Neuronal stem cell (in vitro differentiated cells): ENCODE results near the gene G2E3.

Experiments
- DNase-seq: peaks from one replicate; pipeline ENCODE4 v3.0.0-alpha.2; 2013; ENCODE audit warnings: low spot score
- H2AFZ ChIP-seq: one replicate; pipeline ENCODE4 v1.6.1; 2013; ENCODE audit warnings: mild to moderate bottlenecking, low read length, inconsistent platforms
- H2AK5ac ChIP-seq: 2 replicates; pipeline ENCODE4 v1.6.1; 2013; ENCODE audit warnings: low read depth, mild to moderate bottlenecking, inconsistent platforms, low read length, moderate library complexity, mixed read lengths
- H2BK120ac ChIP-seq: 2 replicates; pipeline ENCODE4 v1.6.1; 2013; ENCODE audit warnings: low read depth, mild to moderate bottlenecking, inconsistent platforms, low read length, moderate library complexity, mixed read lengths
- H2BK12ac ChIP-seq: one replicate; pipeline ENCODE4 v1.6.1; 2013; ENCODE audit warnings: low read length, inconsistent platforms
- H2BK15ac ChIP-seq: 2 replicates; pipeline ENCODE4 v1.6.1; 2013; ENCODE audit warnings: mild to moderate bottlenecking, low read length, inconsistent platforms, mixed read lengths
- H2BK5ac ChIP-seq: one replicate; pipeline ENCODE4 v1.6.1; 2013; ENCODE audit warnings: inconsistent platforms, mild to moderate bottlenecking, low read length, moderate library complexity
- H3K14ac ChIP-seq: one replicate; pipeline ENCODE4 v1.6.1; 2013; ENCODE audit warnings: low read length, inconsistent platforms
- H3K18ac ChIP-seq: 2 replicates; pipeline ENCODE4 v1.6.1; 2013; ENCODE audit warnings: low read length, inconsistent platforms
- H3K23ac ChIP-seq: 2 replicates; pipeline ENCODE4 v1.6.1; 2013; ENCODE audit warnings: low read depth, mild to moderate bottlenecking, mixed read lengths, low read length, inconsistent platforms; ENCODE audit not compliant: poor library complexity
- H3K27ac ChIP-seq: replicated peaks from 3 replicates; pipeline ENCODE4 v1.5.1; 2013; ENCODE audit warnings: low read length, inconsistent platforms
- H3K27me3 ChIP-seq, 3 experiments: 2 replicates each; pipeline ENCODE4 v1.6.1; 2013; ENCODE audit warnings: low read length in 3 of 3, mild to moderate bottlenecking in 2 of 3, inconsistent platforms in 1 of 3, low read depth in 1 of 3, mixed read lengths in 1 of 3, moderate library complexity in 1 of 3; ENCODE audit not compliant: control insufficient read depth in 3 of 3, insufficient read depth in 3 of 3
- H3K36me3 ChIP-seq, 2 donors: replicated peaks in 1 of 2; 2 replicates each; pipeline ENCODE4 v1.6.1; 2013; ENCODE audit warnings: low read length in 2 of 2; ENCODE audit not compliant: control insufficient read depth in 2 of 2, insufficient read depth in 2 of 2
- H3K4ac ChIP-seq: 2 replicates; pipeline ENCODE4 v1.6.1; 2013; ENCODE audit warnings: inconsistent platforms, mild to moderate bottlenecking, low read length, moderate library complexity
- H3K4me1 ChIP-seq, 2 donors: 1 replicate in 1 of 2; 2 replicates in 1 of 2; pipeline ENCODE4 v1.6.1; 2013; ENCODE audit warnings: low read length in 2 of 2, low read depth in 1 of 2; ENCODE audit not compliant: control insufficient read depth in 2 of 2, insufficient read depth in 1 of 2
- H3K4me2 ChIP-seq: one replicate; pipeline ENCODE4 v1.6.1; 2013; ENCODE audit warnings: mild to moderate bottlenecking, low read length, inconsistent platforms; ENCODE audit not compliant: insufficient read depth, poor library complexity, severe bottlenecking
- H3K4me3 ChIP-seq, 2 donors: 2 replicates each; pipeline ENCODE4 v1.5.1; 2013; ENCODE audit warnings: low read length in 2 of 2, mild to moderate bottlenecking in 2 of 2, inconsistent platforms in 1 of 2, moderate library complexity in 1 of 2
- H3K79me1 ChIP-seq: one replicate; pipeline ENCODE4 v1.6.1; 2013; ENCODE audit warnings: low read depth, mild to moderate bottlenecking, inconsistent platforms, low read length, moderate library complexity
- H3K9ac ChIP-seq: one replicate; pipeline ENCODE4 v1.6.1; 2013; ENCODE audit warnings: mild to moderate bottlenecking, low read depth, low read length, inconsistent platforms; ENCODE audit not compliant: poor library complexity
- H3K9me3 ChIP-seq, 2 donors: replicated peaks in 1 of 2; 2 replicates each; pipeline versions ENCODE3 to v1.6.1; 2013; ENCODE audit warnings: low read length in 2 of 2, mild to moderate bottlenecking in 2 of 2, inconsistent platforms in 1 of 2, low read depth in 1 of 2, mixed read lengths in 1 of 2, moderate library complexity in 1 of 2; ENCODE audit not compliant: control insufficient read depth in 2 of 2, insufficient read depth in 1 of 2
- H4K8ac ChIP-seq: one replicate; pipeline ENCODE4 v1.6.1; 2013; ENCODE audit warnings: low read depth, mild to moderate bottlenecking, inconsistent platforms, low read length, moderate library complexity
- H4K91ac ChIP-seq: one replicate; pipeline ENCODE4 v1.6.1; 2013; ENCODE audit warnings: low read length, low read depth, mild to moderate bottlenecking, inconsistent platforms; ENCODE audit not compliant: poor library complexity
- WGBS, 2 donors: extraction: QIAGEN DNeasy Blood & Tissue Kit; methylation state at CpG; one replicate each; pipeline ENCODE4 v1.1.7; 2013; ENCODE audit warnings: missing lambda C conversion rate in 2 of 2, mixed read lengths in 1 of 2; ENCODE audit not compliant: insufficient read length in 2 of 2, insufficient replicate concordance in 1 of 2; ENCODE audit errors: extremely low coverage in 2 of 2; 5-methylcytosine and 5-hydroxymethylcytosine counted together

Gene G2E3

DNA sequence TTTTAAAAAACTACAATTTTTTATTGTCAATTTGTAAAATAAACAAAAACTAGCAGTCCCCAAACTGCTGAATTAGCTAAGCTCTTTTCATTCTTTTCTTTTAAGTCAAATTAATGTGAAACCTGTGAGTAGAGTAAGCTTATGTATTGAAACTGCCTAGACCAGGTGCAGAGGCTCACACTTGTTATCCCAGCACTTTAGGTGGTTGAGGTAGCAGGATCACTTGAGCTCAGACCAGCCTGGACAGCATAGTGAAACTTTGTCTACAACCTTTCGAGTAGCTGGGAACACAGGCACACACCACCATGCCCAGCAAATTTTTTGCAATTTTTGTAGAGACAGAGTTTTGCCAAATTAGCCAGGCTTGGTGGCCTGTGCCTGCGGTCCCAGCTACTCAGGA lies 89.5 kb downstream of the G2E3 start:
- no peak overlapping the region for H2BK5ac ChIP-seq
- no peak overlapping the region for H3K4me2 ChIP-seq
- no peak overlapping the region for H4K91ac ChIP-seq
- H3K27ac ChIP-seq = no peak overlapping the region
- peaks cover 0 to 21% of the 10 kb centered on the region in 2 donors for H3K9me3 ChIP-seq
- no peak overlapping the region for H3K14ac ChIP-seq
- no peak overlapping the region for H3K4ac ChIP-seq
- H3K79me1 ChIP-seq = no peaks in the 10 kb centered on the region
- H2AFZ ChIP-seq = no peak overlapping the region
- H3K4me3 ChIP-seq = no peak overlapping the region
- no peak overlapping the region for H2BK12ac ChIP-seq
- peaks cover 10 to 88% of the 10 kb centered on the region in 2 donors for H3K36me3 ChIP-seq
- H3K18ac ChIP-seq = no peak overlapping the region
- H2BK120ac ChIP-seq = no peak overlapping the region
- no peak for DNase-seq
- H2AK5ac ChIP-seq = no peak overlapping the region
- no peak overlapping the region for H3K23ac ChIP-seq
- no peaks in the 10 kb centered on the region for H3K27me3 ChIP-seq
- no peak overlapping the region for H2BK15ac ChIP-seq
- H3K4me1 ChIP-seq = no peaks in the 10 kb centered on the region
- H3K9ac ChIP-seq = no peak overlapping the region
- no peak overlapping the region for H4K8ac ChIP-seq
- WGBS, 2 donors = no CpG with 5 or more reads among the region's 2 CpGs

- WGBS, 2 donors = no CpG with 5 or more reads among the region's 6 CpGs
- peaks cover 12 to 90% of the 10 kb centered on the region in 2 donors for H3K36me3 ChIP-seq
- no peak overlapping the region for H2BK15ac ChIP-seq
- H3K18ac ChIP-seq = no peak overlapping the region
- no peak overlapping the region for H3K27ac ChIP-seq
- no peak overlapping the region for H4K8ac ChIP-seq
- no peak for DNase-seq
- H3K4me3 ChIP-seq = no peak overlapping the region
- H3K23ac ChIP-seq = no peak overlapping the region
- no peak overlapping the region for H4K91ac ChIP-seq
- no peak overlapping the region for H2BK12ac ChIP-seq
- H2AK5ac ChIP-seq = no peak overlapping the region
- no peak overlapping the region for H2AFZ ChIP-seq
- H3K4me2 ChIP-seq = no peak overlapping the region
- H3K4me1 ChIP-seq = no peaks in the 10 kb centered on the region
- H3K9me3 ChIP-seq = no peaks in the 10 kb centered on the region
- H2BK5ac ChIP-seq = no peak overlapping the region
- H3K79me1 ChIP-seq = no peaks in the 10 kb centered on the region
- no peak overlapping the region for H3K9ac ChIP-seq
- no peaks in the 10 kb centered on the region for H3K27me3 ChIP-seq
- H3K4ac ChIP-seq = no peak overlapping the region
- H2BK120ac ChIP-seq = no peak overlapping the region
- H3K14ac ChIP-seq = no peak overlapping the region
Observed at GRCh38 chr14:30651937-30652336, 93.0 kb downstream of the G2E3 start.

GRCh38 chr14:30655124-30655523 lies 96.2 kb downstream of the G2E3 start:
- Histone ChIP-seq H3K4ac (no peak overlapping the region), H3K4me1 (no peaks in the 10 kb centered on the region), H3K4me2 (no peak overlapping the region), H3K14ac (no peak overlapping the region), H2BK120ac (no peak overlapping the region), H3K79me1 (no peaks in the 10 kb centered on the region), H2BK5ac (no peak overlapping the region), H2AFZ (no peak overlapping the region), H3K9me3 (no peaks in the 10 kb centered on the region), H3K27me3 (no peaks in the 10 kb centered on the region), H3K18ac (no peak overlapping the region), H4K91ac (no peak overlapping the region), H2AK5ac (no peak overlapping the region), H3K36me3 (peaks cover 10 to 96% of the 10 kb centered on the region in 2 donors), H2BK12ac (no peak overlapping the region), H3K27ac (no peak overlapping the region), H3K9ac (no peak overlapping the region), H3K23ac (no peak overlapping the region), H4K8ac (no peak overlapping the region), H2BK15ac (no peak overlapping the region), H3K4me3 (no peak overlapping the region)
- DNase-seq = no peak

DNA sequence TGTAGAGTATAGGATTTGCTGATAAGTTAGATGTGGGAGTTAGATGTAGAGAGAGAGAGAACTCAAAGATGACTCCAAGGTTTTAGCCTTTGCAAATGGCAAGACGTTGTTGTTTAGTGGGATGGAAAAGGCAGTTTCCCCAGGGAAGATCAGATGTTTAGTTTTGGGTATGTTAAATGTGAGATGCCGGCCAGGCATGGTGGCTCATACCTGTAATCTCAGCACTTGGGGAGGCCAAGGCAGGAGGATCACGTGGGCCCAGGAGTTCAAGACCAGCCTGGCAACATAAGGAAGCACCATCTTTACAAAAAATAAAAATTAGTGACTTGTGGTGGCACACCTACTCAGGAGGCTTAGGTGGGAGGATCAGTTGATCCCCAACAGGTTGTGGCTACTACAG lies 96.7 kb downstream of the G2E3 start:
- H2AFZ ChIP-seq = no peak overlapping the region
- H2BK5ac ChIP-seq = no peak overlapping the region
- H3K27ac ChIP-seq = no peak overlapping the region
- no peak overlapping the region for H3K9ac ChIP-seq
- no peak overlapping the region for H3K18ac ChIP-seq
- no peak overlapping the region for H3K4ac ChIP-seq
- no peak for DNase-seq
- H3K27me3 ChIP-seq = no peaks in the 10 kb centered on the region
- H4K91ac ChIP-seq = no peak overlapping the region
- no peak overlapping the region for H2BK12ac ChIP-seq
- no peak overlapping the region for H4K8ac ChIP-seq
- no peaks in the 10 kb centered on the region for H3K9me3 ChIP-seq
- peaks cover 9 to 96% of the 10 kb centered on the region in 2 donors for H3K36me3 ChIP-seq
- H3K4me3 ChIP-seq = no peak overlapping the region
- no peak overlapping the region for H2AK5ac ChIP-seq
- no peak overlapping the region for H3K23ac ChIP-seq
- H2BK15ac ChIP-seq = no peak overlapping the region
- no peak overlapping the region for H3K4me2 ChIP-seq
- no peak overlapping the region for H2BK120ac ChIP-seq
- no CpG with 5 or more reads among the region's 3 CpGs for WGBS, 2 donors
- H3K79me1 ChIP-seq = no peaks in the 10 kb centered on the region
- H3K14ac ChIP-seq = no peak overlapping the region
- H3K4me1 ChIP-seq = no peaks in the 10 kb centered on the region
